Measurements from ENCODE around the gene CEP120. TPM values are rescaled to one million over a fixed set of nuclear protein-coding genes. Genes with fewer than 3 reads are reported as not detected.

Gene CEP120
- total RNA-seq, 2 donors from 2014 or later, result 14.5 to 37.5 TPM

- H3K4me1 ChIP-seq (replicated peaks), result no peaks in the 10 kb centered on the region
- 81% methylated on average over 2 of the region's 2 CpGs for WGBS
- intact Hi-C loops (cut with DNase I), result no loop called here
Measured at GRCh38 chr5:123429993-123430392, 6.8 kb upstream of the CEP120 start.

GRCh38 chr5:123429221-123429954 is 6.2 kb upstream of the CEP120 start:
- 73% methylated on average over 3 of the region's 3 CpGs for WGBS
- no peaks in the 10 kb centered on the region for H3K27me3 ChIP-seq (replicated peaks; ENCODE audit: insufficient read depth)
- no peaks in the 10 kb centered on the region for H3K36me3 ChIP-seq
- DNase-seq (ENCODE audit: low spot score), result no peak
- no peak for TF ChIP-seq POLR2AphosphoS5 (IDR thresholded peaks at IDR 0.05)
- no peak for TF ChIP-seq CTCF (IDR thresholded peaks at IDR 0.05)
- TF ChIP-seq POLR2A (IDR thresholded peaks at IDR 0.05), result no peak
- H3K27ac ChIP-seq, result no peak overlapping the region
- no peak overlapping the region for H3K4me3 ChIP-seq
- no peaks in the 10 kb centered on the region for H3K4me1 ChIP-seq (replicated peaks)
- intact Hi-C loops (cut with DNase I), result no loop called here
- no peaks in the 10 kb centered on the region for H3K9me3 ChIP-seq

More at GRCh38 chr5:123429993-123430392, 6.8 kb upstream of the CEP120 start:
- Histone ChIP-seq H3K4me3 (no peak overlapping the region), H3K9me3 (no peaks in the 10 kb centered on the region), H3K27ac (no peak overlapping the region), H3K36me3 (no peaks in the 10 kb centered on the region), H3K27me3 (replicated peaks; ENCODE audit: insufficient read depth) (no peaks in the 10 kb centered on the region)
- TF ChIP-seq POLR2A (IDR thresholded peaks at IDR 0.05) (no peak), CTCF (IDR thresholded peaks at IDR 0.05) (no peak), POLR2AphosphoS5 (IDR thresholded peaks at IDR 0.05) (no peak)
- DNase-seq (ENCODE audit: low spot score), result no peak

GRCh38 chr5:123428521-123429220 is 5.5 kb upstream of the CEP120 start:
- H3K27ac ChIP-seq, result no peak overlapping the region
- no peak overlapping the region for H3K4me3 ChIP-seq
- no peak for TF ChIP-seq POLR2A (IDR thresholded peaks at IDR 0.05)
- TF ChIP-seq POLR2AphosphoS5 (IDR thresholded peaks at IDR 0.05), result no peak
- TF ChIP-seq CTCF (IDR thresholded peaks at IDR 0.05), result no peak
- H3K9me3 ChIP-seq, result no peaks in the 10 kb centered on the region
- WGBS, result 79% methylated on average over 3 of the region's 3 CpGs
- H3K27me3 ChIP-seq (replicated peaks; ENCODE audit: insufficient read depth), result no peaks in the 10 kb centered on the region
- no peaks in the 10 kb centered on the region for H3K4me1 ChIP-seq (replicated peaks)
- DNase-seq (ENCODE audit: low spot score), result no peak
- intact Hi-C loops (cut with DNase I), result no loop called here
- H3K36me3 ChIP-seq, result no peaks in the 10 kb centered on the region

GRCh38 chr5:123427281-123427680 is 4.1 kb upstream of the CEP120 start:
- WGBS, result 81% methylated on average over 2 of the region's 2 CpGs
- no peaks in the 10 kb centered on the region for H3K36me3 ChIP-seq
- H3K4me3 ChIP-seq, result no peak overlapping the region
- H3K27me3 ChIP-seq (replicated peaks; ENCODE audit: insufficient read depth), result no peaks in the 10 kb centered on the region
- no peaks in the 10 kb centered on the region for H3K4me1 ChIP-seq (replicated peaks)
- H3K9me3 ChIP-seq, result no peaks in the 10 kb centered on the region
- no peak for TF ChIP-seq POLR2A (IDR thresholded peaks at IDR 0.05)
- no peak for TF ChIP-seq POLR2AphosphoS5 (IDR thresholded peaks at IDR 0.05)
- TF ChIP-seq CTCF (IDR thresholded peaks at IDR 0.05), result no peak
- no peak for DNase-seq (ENCODE audit: low spot score)
- H3K27ac ChIP-seq, result no peak overlapping the region
- intact Hi-C loops (cut with DNase I), result no loop called here

Data from prostate gland (tissue), 2 donors.